Tibial nerve (tissue), 4 donors: ENCODE results near the gene CTBP2. TPM values are rescaled to one million over a fixed set of nuclear protein-coding genes. Genes with fewer than 3 reads are reported as not detected.

Experiments used
- DNase-seq, 2 donors: peaks; one replicate each; pipeline ENCODE4 v3.0.0-alpha.2; 2019; ENCODE audit warnings: low spot score in 2 of 2
- H3K27ac ChIP-seq, 4 donors: fragments of 200-600 bp; sonication (generic) in 3 of 4; one replicate each; pipeline ENCODE4 v1.5.1; 2017 to 2019; ENCODE audit warnings: mild to moderate bottlenecking in 1 of 4
- H3K27me3 ChIP-seq, 2 donors: fragments of 200-600 bp; sonication (generic) in 1 of 2; one replicate each; pipeline versions ENCODE4 v1.5.1 to v1.6.0; 2017 to 2019
- H3K36me3 ChIP-seq, 3 donors: fragments of 200-600 bp; sonication (generic); one replicate each; pipeline ENCODE4 v1.5.1; 2018 to 2019
- H3K4me1 ChIP-seq, 4 donors: fragments of 200-600 bp; sonication (generic) in 3 of 4; one replicate each; pipeline ENCODE4 v1.5.1; 2017 to 2019
- H3K4me3 ChIP-seq, 4 donors: fragments of 200-600 bp; sonication (generic) in 3 of 4; one replicate each; pipeline ENCODE4 v1.5.1; 2017 to 2019; ENCODE audit warnings: mild to moderate bottlenecking in 1 of 4, moderate library complexity in 1 of 4
- H3K9me3 ChIP-seq, 4 donors: fragments of 200-600 bp; sonication (generic) in 3 of 4; one replicate each; pipeline ENCODE4 v1.5.1; 2017 to 2019
- CTCF ChIP-seq, 5 experiments: fragments of 200-600 bp in 3 of 5; fragments of 450-650 bp in 2 of 5; sonication (generic) in 3 of 5; IDR thresholded peaks; one replicate each; pipeline ENCODE4 v1.5.1; 2016 to 2019; ENCODE audit warnings: antibody characterized with exemption in 5 of 5, mild to moderate bottlenecking in 3 of 5, moderate library complexity in 2 of 5
- EP300 ChIP-seq, 2 donors: sonication (generic); formaldehyde crosslinking; IDR thresholded peaks; one replicate each; pipeline ENCODE4 v1.6.1; 2017; ENCODE audit warnings: antibody characterized with exemption in 2 of 2, mild to moderate bottlenecking in 1 of 2
- POLR2A ChIP-seq, 2 donors: fragments of 450-650 bp; IDR thresholded peaks; one replicate each; pipeline ENCODE4 v1.6.1; 2017; ENCODE audit warnings: antibody characterized with exemption in 2 of 2, mild to moderate bottlenecking in 2 of 2, moderate library complexity in 2 of 2
- WGBS, 2 donors: methylation state at CpG; one replicate each; pipeline ENCODE4 v1.1.5; 2018; 5-methylcytosine and 5-hydroxymethylcytosine counted together
- total RNA-seq, 4 donors: library from RNA; depleted of rRNA; stranded (reverse); fragments of >200 nt; gene quantifications; one replicate each; pipeline ENCODE4 v1.1.0, GENCODE V29; 2016

CTBP2 gene
- total RNA-seq, 4 donors from 2014 or later, result 40.4 to 97.9 (median 62.3) TPM

- peak; percentile 68 to 81 for DNase-seq
- Histone ChIP-seq H3K4me1 (peaks cover 0 to 64% (median 33%) of the 10 kb centered on the region in 4 donors), H3K27ac (peak overlapping the region in 1 of 4 donors; percentile 34)
These were observed 112.1 kb downstream of the CTBP2 start for GRCh38 chr10:125048094-125048864.

GRCh38 chr10:125043841-125044658 is 116.3 kb downstream of the CTBP2 start:
- TF ChIP-seq POLR2A (IDR thresholded peaks at IDR 0.05) (no peak), EP300 (IDR thresholded peaks at IDR 0.05) (no peak), CTCF (IDR thresholded peaks at IDR 0.05) (no peak)
- no peaks in the 10 kb centered on the region for H3K36me3 ChIP-seq
- H3K27ac ChIP-seq, result peak overlapping the region in 2 of 4 donors; percentile 17 to 21
- H3K27me3 ChIP-seq, result no peaks in the 10 kb centered on the region
- no peak for DNase-seq
- no peaks in the 10 kb centered on the region for H3K9me3 ChIP-seq
- 78% methylated on average over 16 to 17 of the region's 17 CpGs for WGBS, 2 donors
- H3K4me1 ChIP-seq, result peaks cover 0 to 90% (median 31%) of the 10 kb centered on the region in 4 donors
- H3K4me3 ChIP-seq, result no peak overlapping the region

More at GRCh38 chr10:125048094-125048864, 112.1 kb downstream of the CTBP2 start:
- Histone ChIP-seq H3K36me3 (no peaks in the 10 kb centered on the region), H3K27me3 (no peaks in the 10 kb centered on the region), H3K9me3 (no peaks in the 10 kb centered on the region), H3K4me3 (no peak overlapping the region)
- TF ChIP-seq POLR2A (IDR thresholded peaks at IDR 0.05) (no peak), EP300 (IDR thresholded peaks at IDR 0.05) (peak in 1 of 2 donors; percentile 59), CTCF (IDR thresholded peaks at IDR 0.05) (peak; percentile 82 to 95 (median 93))
- 44 to 49% methylated on average over 16 of the region's 16 CpGs for WGBS, 2 donors

- Histone ChIP-seq H3K4me1 (peaks cover 0 to 85% (median 25%) of the 10 kb centered on the region in 4 donors), H3K27ac (no peak overlapping the region), H3K27me3 (no peaks in the 10 kb centered on the region), H3K9me3 (no peaks in the 10 kb centered on the region), H3K4me3 (no peak overlapping the region), H3K36me3 (peaks cover 0 to 13% (median 0%) of the 10 kb centered on the region in 3 donors)
- TF ChIP-seq CTCF (IDR thresholded peaks at IDR 0.05) (no peak), EP300 (IDR thresholded peaks at IDR 0.05) (no peak), POLR2A (IDR thresholded peaks at IDR 0.05) (no peak)
- no peak for DNase-seq
- WGBS, 2 donors, result 53 to 67% methylated on average over 9 of the region's 9 CpGs
These were observed 118.4 kb downstream of the CTBP2 start for GRCh38 chr10:125041856-125042506.

- DNase-seq, result no peak
- H3K4me3 ChIP-seq, result no peak overlapping the region
- 55 to 65% methylated on average over 14 to 15 of the region's 15 CpGs for WGBS, 2 donors
- no peaks in the 10 kb centered on the region for H3K9me3 ChIP-seq
- peaks cover 0 to 83% (median 7%) of the 10 kb centered on the region in 4 donors for H3K4me1 ChIP-seq
- H3K27ac ChIP-seq, result no peak overlapping the region
- TF ChIP-seq CTCF (IDR thresholded peaks at IDR 0.05) (no peak), POLR2A (IDR thresholded peaks at IDR 0.05) (no peak), EP300 (IDR thresholded peaks at IDR 0.05) (no peak)
- H3K36me3 ChIP-seq, result peaks cover 0 to 14% (median 0%) of the 10 kb centered on the region in 3 donors
- H3K27me3 ChIP-seq, result no peaks in the 10 kb centered on the region
These were observed 121.0 kb downstream of the CTBP2 start for GRCh38 chr10:125039354-125039769.
